ENCODE results near the gene OR10G7. TPM values are rescaled to one million over a fixed set of nuclear protein-coding genes. Genes with fewer than 3 reads are reported as not detected.

Gene OR10G7
- total RNA-seq, 2 experiments from 2014 or later = not detected

DNA sequence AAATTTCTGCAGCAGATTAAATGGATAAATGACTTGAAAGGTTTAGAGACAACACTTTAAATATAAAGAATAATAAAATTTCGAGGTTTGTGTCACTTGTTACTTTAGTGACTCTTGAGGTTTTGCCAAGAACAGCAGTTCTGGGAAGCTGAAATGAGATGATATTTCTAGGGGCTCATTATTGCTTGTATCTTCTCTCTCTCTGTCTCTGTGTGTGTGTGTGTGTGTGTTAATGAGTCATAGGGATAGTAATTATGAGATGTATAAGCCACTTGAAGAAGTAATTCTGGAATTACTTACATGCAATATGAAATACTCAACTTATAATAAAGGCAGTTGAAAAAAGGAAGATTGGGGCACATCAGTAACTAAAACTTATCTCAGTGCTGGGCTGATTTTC is 9.6 kb upstream of the OR10G7 start:
- no peaks in the 10 kb centered on the region for H3K36me3 ChIP-seq (ENCODE audit: insufficient read depth, low read length)
- intact Hi-C loops (cut with DNase I, micrococcal nuclease) = no loop called here
- Mint-ChIP-seq H3K4me1 (ENCODE audit: low read depth) (no peaks in the 10 kb centered on the region), H3K27ac (no peak overlapping the region), H3K9me3 (no peaks in the 10 kb centered on the region), H3K36me3 (ENCODE audit: low read depth) (no peaks in the 10 kb centered on the region), H3K4me3 (no peak overlapping the region), H3K27me3 (peaks cover 11% of the 10 kb centered on the region)
- H3K4me1 ChIP-seq (ENCODE audit: insufficient read depth, low read length) = no peaks in the 10 kb centered on the region
- CTCF ChIA-PET = no interaction called here
- ATAC-seq (ENCODE audit: poor library complexity) (no peak), DNase-seq (no peak)
- H3K27me3 ChIP-seq (ENCODE audit: control insufficient read depth in 1 of 2, insufficient read depth in 2 of 2, low read length in 2 of 2) = no peaks in the 10 kb centered on the region
- H3K27ac ChIP-seq (ENCODE audit: low read depth in 1 of 2, low read length in 2 of 2) = no peak overlapping the region
- no peak overlapping the region for H3K4me3 ChIP-seq (ENCODE audit: low read length)
- no peak for TF ChIP-seq CTCF (IDR thresholded peaks at IDR 0.05)
- POLR2A ChIA-PET = no interaction called here
- no peaks in the 10 kb centered on the region for H3K9me3 ChIP-seq (ENCODE audit: control insufficient read depth in 1 of 2, insufficient read depth in 1 of 2, low read length in 2 of 2)

- Histone ChIP-seq H3K27ac (ENCODE audit: low read depth in 1 of 2, low read length in 2 of 2) (no peak overlapping the region), H3K4me1 (ENCODE audit: insufficient read depth, low read length) (no peaks in the 10 kb centered on the region), H3K27me3 (ENCODE audit: control insufficient read depth in 1 of 2, insufficient read depth in 2 of 2, low read length in 2 of 2) (no peaks in the 10 kb centered on the region), H3K9me3 (ENCODE audit: control insufficient read depth in 1 of 2, insufficient read depth in 1 of 2, low read length in 2 of 2) (peaks cover 0 to 4% of the 10 kb centered on the region in 2 experiments), H3K36me3 (ENCODE audit: insufficient read depth, low read length) (no peaks in the 10 kb centered on the region), H3K4me3 (ENCODE audit: low read length) (no peak overlapping the region)
- ChIA-PET POLR2A (no interaction called here), CTCF (no interaction called here)
- Mint-ChIP-seq H3K4me1 (ENCODE audit: low read depth) (no peaks in the 10 kb centered on the region), H3K4me3 (no peak overlapping the region), H3K27ac (no peak overlapping the region), H3K36me3 (ENCODE audit: low read depth) (no peaks in the 10 kb centered on the region), H3K9me3 (no peaks in the 10 kb centered on the region), H3K27me3 (peaks cover 7% of the 10 kb centered on the region)
- DNase-seq (no peak), ATAC-seq (ENCODE audit: poor library complexity) (no peak)
- intact Hi-C loops (cut with DNase I, micrococcal nuclease) = no loop called here
- no peak for TF ChIP-seq CTCF (IDR thresholded peaks at IDR 0.05)
Measured at GRCh38 chr11:124043420-124043819, 2.3 kb upstream of the OR10G7 start.

- Mint-ChIP-seq H3K27ac (no peak overlapping the region), H3K4me1 (ENCODE audit: low read depth) (no peaks in the 10 kb centered on the region), H3K9me3 (no peaks in the 10 kb centered on the region), H3K4me3 (no peak overlapping the region), H3K36me3 (ENCODE audit: low read depth) (no peaks in the 10 kb centered on the region), H3K27me3 (peaks cover 15% of the 10 kb centered on the region)
- ChIA-PET POLR2A (no interaction called here), CTCF (interaction anchor here (0.8 kb wide), 1 partner anchor 22 kb away, joined by 3 read pairs; no protein-coding TSS in a partner anchor)
- intact Hi-C loops (cut with DNase I, micrococcal nuclease) = no loop called here
- no peaks in the 10 kb centered on the region for H3K36me3 ChIP-seq (ENCODE audit: insufficient read depth, low read length)
- no peaks in the 10 kb centered on the region for H3K27me3 ChIP-seq (ENCODE audit: control insufficient read depth in 1 of 2, insufficient read depth in 2 of 2, low read length in 2 of 2)
- H3K27ac ChIP-seq (ENCODE audit: low read depth in 1 of 2, low read length in 2 of 2) = no peak overlapping the region
- no peak overlapping the region for H3K4me3 ChIP-seq (ENCODE audit: low read length)
- peaks cover 0 to 4% of the 10 kb centered on the region in 2 experiments for H3K9me3 ChIP-seq (ENCODE audit: control insufficient read depth in 1 of 2, insufficient read depth in 1 of 2, low read length in 2 of 2)
- ATAC-seq (ENCODE audit: poor library complexity) (no peak), DNase-seq (no peak)
- TF ChIP-seq CTCF (IDR thresholded peaks at IDR 0.05) = no peak
- no peaks in the 10 kb centered on the region for H3K4me1 ChIP-seq (ENCODE audit: insufficient read depth, low read length)
Measured at GRCh38 chr11:124039557-124039956, 1.6 kb downstream of the OR10G7 start.

Data from CD4-positive, alpha-beta T cell (primary cell).